Measurements from ENCODE around the gene KCND3.

DNA sequence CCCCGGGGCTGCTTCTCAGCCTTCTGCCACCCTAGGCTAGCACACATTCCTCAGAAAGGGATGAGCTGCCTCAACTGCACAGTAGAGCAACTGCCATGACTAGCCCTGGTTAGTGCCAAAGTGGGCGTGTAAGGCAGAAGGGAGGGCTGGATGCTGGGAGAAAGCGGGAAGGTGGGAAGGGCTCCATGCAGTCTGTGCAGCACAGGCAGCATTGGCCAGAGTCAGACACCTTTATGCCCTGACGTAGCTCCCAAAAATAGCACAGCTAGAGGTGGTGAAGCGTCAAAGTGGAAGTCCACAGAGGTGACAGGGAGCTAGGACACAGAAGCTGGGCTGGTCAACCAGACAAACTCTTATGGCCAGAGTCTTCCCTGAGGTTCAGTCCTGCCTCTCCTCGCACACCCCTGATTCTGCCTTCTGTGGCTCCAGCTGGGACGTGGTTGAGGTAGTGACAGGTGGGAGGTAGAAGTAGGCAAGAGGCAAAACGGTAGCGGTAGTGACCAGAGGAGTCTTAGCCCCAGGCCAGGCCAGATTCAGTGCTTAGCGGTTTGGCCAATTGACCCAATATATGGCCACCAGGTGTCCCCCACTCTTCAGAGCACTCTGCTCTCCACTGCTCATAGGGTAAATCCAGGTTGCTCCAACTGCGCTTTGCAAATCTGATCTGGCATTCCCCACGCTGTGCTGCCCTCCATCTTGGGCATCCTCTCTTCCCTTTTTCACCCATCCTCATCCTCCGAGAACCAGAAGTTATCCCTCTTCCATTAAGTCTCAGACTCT is 188.2 kb downstream of the KCND3 start:
- TF ChIP-seq, protein P1, sequence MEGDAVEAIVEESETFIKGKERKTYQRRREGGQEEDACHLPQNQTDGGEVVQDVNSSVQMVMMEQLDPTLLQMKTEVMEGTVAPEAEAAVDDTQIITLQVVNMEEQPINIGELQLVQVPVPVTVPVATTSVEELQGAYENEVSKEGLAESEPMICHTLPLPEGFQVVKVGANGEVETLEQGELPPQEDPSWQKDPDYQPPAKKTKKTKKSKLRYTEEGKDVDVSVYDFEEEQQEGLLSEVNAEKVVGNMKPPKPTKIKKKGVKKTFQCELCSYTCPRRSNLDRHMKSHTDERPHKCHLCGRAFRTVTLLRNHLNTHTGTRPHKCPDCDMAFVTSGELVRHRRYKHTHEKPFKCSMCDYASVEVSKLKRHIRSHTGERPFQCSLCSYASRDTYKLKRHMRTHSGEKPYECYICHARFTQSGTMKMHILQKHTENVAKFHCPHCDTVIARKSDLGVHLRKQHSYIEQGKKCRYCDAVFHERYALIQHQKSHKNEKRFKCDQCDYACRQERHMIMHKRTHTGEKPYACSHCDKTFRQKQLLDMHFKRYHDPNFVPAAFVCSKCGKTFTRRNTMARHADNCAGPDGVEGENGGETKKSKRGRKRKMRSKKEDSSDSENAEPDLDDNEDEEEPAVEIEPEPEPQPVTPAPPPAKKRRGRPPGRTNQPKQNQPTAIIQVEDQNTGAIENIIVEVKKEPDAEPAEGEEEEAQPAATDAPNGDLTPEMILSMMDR (conservative IDR thresholded peaks at IDR 0.05; ENCODE audit: low read depth, low read length): no peak
- TF ChIP-seq POLR2A (IDR thresholded peaks at IDR 0.05; ENCODE audit: low read depth, low read length) (no peak), BHLHE40 (IDR thresholded peaks at IDR 0.05; ENCODE audit: low read depth, low read length) (no peak), NFE2L2 (IDR thresholded peaks at IDR 0.05; ENCODE audit: low read depth, low read length) (no peak), USF2 (IDR thresholded peaks at IDR 0.05; ENCODE audit: low read depth, low read length) (no peak), RCOR1 (IDR thresholded peaks at IDR 0.05; ENCODE audit: insufficient replicate concordance, low read length) (no peak), RAD21 (IDR thresholded peaks at IDR 0.05; ENCODE audit: low read length) (no peak), ELK1 (IDR thresholded peaks at IDR 0.05; ENCODE audit: borderline replicate concordance, low read depth, low read length) (no peak), CEBPB (IDR thresholded peaks at IDR 0.05; ENCODE audit: low read depth, low read length) (no peak), RFX5 (IDR thresholded peaks at IDR 0.05; ENCODE audit: low read depth, low read length) (no peak), SMC3 (IDR thresholded peaks at IDR 0.05; ENCODE audit: low read depth, low read length) (no peak)

Data from IMR-90 (cell line).